NCI-H460 (cell line): Measurements from ENCODE around the gene DLX6. TPM values are rescaled to one million over a fixed set of nuclear protein-coding genes. Genes with fewer than 3 reads are reported as not detected.

ENCODE experiments used
- DNase-seq: peaks from one replicate; pipeline ENCODE4 v3.0.0-alpha.2; 2016; ENCODE audit warnings: low read depth; ENCODE audit errors: extremely low read depth
- polyA plus RNA-seq: library from polyadenylated mRNA; depleted of rRNA; stranded (reverse); fragments of >200 nt; gene quantifications from 2 replicates; pipeline ENCODE4 v1.2.3, GENCODE V29; 2014; cell fraction: nucleus; rRNA removed
- total RNA-seq: library from RNA; depleted of rRNA; stranded (reverse); fragments of >200 nt; shearing (Covaris generic); gene quantifications from 2 replicates; pipeline ENCODE4 v1.2.3, GENCODE V29; 2014; rRNA removed

The DLX6 gene
- total RNA-seq: 0.12 and 0.17 TPM in 2 replicates
- polyA plus RNA-seq: 0.32 and 0.47 TPM in 2 replicates

- DNase-seq: peak; percentile 60
Observed at GRCh38 chr7:97005183-97006054, at the start of gene DLX6. DLX6 (plus strand) TSS chr7:97005553; CDS start chr7:97005978, 425 bp downstream.

GRCh38 chr7:96959135-96959534 is 46.2 kb upstream of the DLX6 start:
- no peak for DNase-seq

- no peak for DNase-seq
Observed at GRCh38 chr7:96962221-96962885, 43.0 kb upstream of the DLX6 start.

GRCh38 chr7:96968981-96969380 is 36.4 kb upstream of the DLX6 start:
- DNase-seq: no peak

- DNase-seq: no peak
Observed at GRCh38 chr7:96970739-96971138, 34.6 kb upstream of the DLX6 start.

GRCh38 chr7:96973986-96974385 is 31.4 kb upstream of the DLX6 start:
- no peak for DNase-seq

- peak; percentile 1 for DNase-seq
Observed at GRCh38 chr7:96976106-96976505, 29.2 kb upstream of the DLX6 start.

- no peak for DNase-seq
Observed at GRCh38 chr7:96977445-96977844, 27.9 kb upstream of the DLX6 start.

GRCh38 chr7:96979551-96980276 is 25.6 kb upstream of the DLX6 start:
- DNase-seq: no peak

- DNase-seq: no peak
Observed at GRCh38 chr7:96982586-96982985, 22.8 kb upstream of the DLX6 start.

GRCh38 chr7:96985992-96986391 is 19.4 kb upstream of the DLX6 start:
- DNase-seq: no peak

GRCh38 chr7:96986901-96987300 is 18.5 kb upstream of the DLX6 start:
- DNase-seq: no peak

- no peak for DNase-seq
Observed at GRCh38 chr7:96987719-96988118, 17.6 kb upstream of the DLX6 start.

- DNase-seq: no peak
Observed at GRCh38 chr7:96989241-96989858, 16.0 kb upstream of the DLX6 start.

- DNase-seq: no peak
Observed at GRCh38 chr7:96989859-96990317, 15.5 kb upstream of the DLX6 start.

- DNase-seq: no peak
Observed at GRCh38 chr7:96991546-96992191, 13.7 kb upstream of the DLX6 start.

GRCh38 chr7:96992192-96993005 is 13.0 kb upstream of the DLX6 start:
- DNase-seq: no peak

GRCh38 chr7:96993094-96993865 is 12.1 kb upstream of the DLX6 start:
- no peak for DNase-seq

- no peak for DNase-seq
Observed at GRCh38 chr7:96993980-96994379, 11.4 kb upstream of the DLX6 start.
